Ammon's horn (tissue), 1 donor: Measurements from ENCODE around the gene APMAP.
A peak's percentile ranks its signal among the peaks of the same experiment; 100 is the strongest.
"Not testable (repeated sequence)": the region's sequence is repeated elsewhere in the genome, so short reads cannot be mapped to it uniquely, and the experiment has no call there.

Source experiments
- DNase-seq: peaks from one replicate; pipeline ENCODE4 v3.0.0-alpha.2; 2016; ENCODE audit warnings: low spot score

APMAP gene

DNA sequence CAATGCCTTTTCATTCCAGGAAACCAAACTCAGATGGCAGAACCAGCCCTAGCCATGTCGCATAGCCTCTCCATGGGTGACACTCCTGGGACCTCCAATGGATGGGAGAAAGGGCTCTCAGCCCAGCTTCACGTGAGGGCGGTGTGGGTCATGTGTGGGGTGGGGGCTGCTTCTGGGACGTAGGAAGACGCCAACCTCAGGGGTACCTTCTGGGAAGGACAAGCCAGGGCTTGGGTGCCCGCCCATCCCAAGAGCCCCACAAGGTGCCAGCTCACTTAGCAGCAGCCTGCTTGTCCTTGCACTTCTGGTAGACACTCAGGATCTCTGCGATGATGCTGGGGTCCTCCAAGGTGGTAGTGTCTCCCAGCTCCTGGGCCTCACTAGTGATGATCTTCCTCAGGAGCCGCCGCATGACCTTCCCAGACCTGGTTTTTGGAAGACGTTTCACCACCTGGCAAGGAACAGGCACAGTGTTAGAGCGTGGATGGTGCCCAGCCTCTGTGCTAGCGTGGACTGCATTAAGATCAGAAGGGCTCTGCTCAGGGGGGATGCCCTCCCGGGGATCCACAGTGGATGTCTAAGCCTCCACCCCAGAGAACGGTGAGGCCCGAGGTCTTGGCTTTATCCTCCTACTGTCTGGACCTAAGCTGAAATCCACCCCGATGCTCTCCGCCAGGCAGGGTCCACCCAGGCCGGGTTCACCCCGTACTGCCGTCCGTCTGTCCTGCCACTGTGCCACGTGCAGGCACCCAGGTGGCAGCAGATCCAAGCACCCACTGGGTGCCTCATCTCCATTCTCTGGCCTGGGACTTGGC lies 15.1 kb upstream of the APMAP start:
- DNase-seq, result no peak

DNA sequence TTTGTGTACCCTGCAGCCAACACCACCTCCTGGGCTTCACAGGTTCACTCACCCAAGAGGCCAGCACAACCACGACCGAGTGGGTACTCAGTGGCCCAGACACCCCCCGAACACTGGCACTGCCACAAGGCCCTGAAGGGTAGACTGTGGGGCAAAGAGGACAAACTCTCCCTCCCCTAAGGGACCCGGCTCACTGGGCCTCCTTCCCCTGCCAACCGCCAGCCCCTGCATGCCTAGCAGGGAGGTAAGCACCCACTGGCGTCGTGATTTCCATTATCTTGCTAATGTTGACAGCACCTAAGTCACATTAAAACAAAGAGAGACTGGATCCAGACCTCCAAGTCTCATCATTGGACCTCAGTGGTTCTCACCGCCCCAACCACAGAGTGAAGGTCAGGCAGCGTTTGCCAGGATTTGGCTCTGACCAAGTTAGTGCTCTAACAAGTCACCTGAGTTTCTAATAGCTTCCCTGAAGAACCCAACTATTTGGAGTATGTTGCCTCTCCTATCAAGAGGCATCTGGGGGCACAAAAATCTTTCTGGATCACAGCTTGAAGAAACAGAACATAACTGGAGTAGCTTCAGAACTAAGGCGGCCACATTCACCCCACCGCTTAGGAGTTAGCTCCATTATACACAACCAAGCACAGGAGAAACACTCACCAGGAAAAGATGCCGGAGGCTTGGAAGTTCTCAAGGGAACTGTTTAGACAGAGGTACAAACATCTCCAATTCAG lies 14.0 kb upstream of the APMAP start:
- DNase-seq, result no peak

DNA sequence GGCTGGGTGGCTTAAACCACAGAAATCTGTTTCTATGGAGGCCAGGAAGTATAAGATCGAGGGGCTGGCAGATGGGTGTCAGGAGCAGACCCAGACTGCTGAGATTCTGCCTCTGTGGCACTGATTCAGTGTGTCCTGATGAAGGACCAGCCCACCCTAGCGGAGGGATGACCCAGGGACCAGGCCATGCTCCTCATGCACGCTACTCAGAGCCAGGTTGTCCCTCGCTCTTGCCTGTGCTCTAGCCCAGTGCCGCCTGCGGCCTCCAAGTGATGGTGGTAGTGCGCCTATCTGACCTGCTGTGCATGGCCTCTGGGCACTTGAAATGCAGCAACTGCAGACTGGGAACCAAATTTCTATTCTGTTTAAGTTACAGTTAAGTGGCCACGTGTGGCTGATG lies 13.1 kb upstream of the APMAP start:
- no peak for DNase-seq

GRCh38 chr20:25005220-25005619 lies 12.7 kb upstream of the APMAP start:
- DNase-seq, result peak; percentile 67

DNA sequence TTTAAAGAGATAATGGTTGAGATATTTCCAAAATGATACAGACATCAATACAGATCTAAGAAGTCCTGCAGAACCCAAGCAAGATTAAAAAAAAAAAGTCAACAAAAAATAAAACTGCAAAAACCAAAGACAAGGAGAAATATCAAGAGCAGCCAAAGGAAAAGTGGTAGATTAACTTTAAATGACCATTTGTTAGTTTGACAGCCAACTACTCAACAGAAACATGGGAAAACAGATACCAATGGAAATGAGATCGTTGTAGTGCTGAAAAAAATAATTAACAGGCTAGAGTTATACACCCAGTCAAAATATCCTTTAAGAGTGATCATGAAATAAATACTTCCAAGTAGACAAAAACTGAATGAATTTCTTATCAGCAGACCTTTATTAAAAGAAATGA lies 10.5 kb upstream of the APMAP start:
- DNase-seq, result no peak

GRCh38 chr20:25001323-25001722 lies 8.8 kb upstream of the APMAP start:
- not testable (repeated sequence) for DNase-seq

- peak; percentile 73 for DNase-seq
Observed at GRCh38 chr20:25000268-25000801, 7.8 kb upstream of the APMAP start.

DNA sequence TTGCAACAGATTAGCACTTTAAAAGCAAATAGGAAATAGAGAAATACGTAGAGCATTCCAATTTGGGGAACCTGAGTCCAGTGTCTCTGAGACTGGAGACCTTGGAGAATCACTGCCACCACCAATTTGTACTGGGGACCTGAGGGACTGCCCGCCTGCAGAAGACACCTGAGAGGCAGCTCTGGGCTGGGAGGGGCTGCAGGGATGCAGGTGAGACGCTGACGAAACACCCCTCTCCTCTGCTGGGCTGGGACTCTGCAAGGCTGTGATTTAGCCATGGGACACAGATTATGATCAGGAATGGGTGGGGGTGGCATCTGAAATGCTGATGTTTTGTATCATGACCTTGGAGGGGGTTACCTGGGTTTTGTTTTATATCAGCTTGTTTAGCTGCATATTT lies 7.0 kb upstream of the APMAP start:
- DNase-seq, result no peak

DNA sequence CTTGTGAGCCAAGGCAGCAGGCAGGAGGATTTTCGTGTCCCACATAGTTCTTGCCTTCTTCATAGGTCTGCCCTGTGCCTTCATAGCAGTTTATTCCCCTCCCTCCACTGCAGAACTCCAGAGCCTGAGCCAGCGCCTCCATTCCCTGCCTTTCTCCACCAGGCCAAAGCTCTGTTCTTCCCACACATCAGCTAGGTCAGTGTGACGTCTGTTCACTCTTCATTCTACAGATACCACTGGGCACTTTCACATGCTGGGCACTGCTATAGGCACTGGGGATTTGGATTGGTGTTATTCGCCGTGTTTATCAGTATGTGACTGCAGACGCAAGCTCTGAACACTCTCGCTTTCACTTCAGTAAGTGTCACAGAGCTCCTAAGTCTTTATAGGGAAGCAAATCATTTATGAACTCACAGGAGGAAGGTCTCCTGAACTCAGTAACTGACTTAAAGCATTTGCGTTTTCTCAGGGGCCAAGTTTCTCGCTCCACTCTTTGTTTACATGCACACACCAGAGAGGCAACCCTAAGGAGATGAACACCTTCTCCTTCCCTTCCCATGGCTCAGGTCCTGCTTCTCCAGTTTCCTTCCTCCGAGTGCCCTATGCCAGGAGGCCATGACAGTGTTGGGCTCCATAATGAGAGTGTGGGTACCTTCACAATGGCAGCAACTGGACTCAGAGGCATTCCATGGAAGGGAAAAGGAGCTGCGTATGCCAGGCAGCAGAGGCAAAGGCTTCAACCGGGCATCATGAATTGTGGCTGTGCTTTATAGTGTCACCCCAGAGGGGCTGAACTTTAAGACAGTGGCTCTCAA lies 6.3 kb upstream of the APMAP start:
- DNase-seq, result no peak

GRCh38 chr20:24998121-24998520 lies 5.6 kb upstream of the APMAP start:
- no peak for DNase-seq

- DNase-seq, result no peak
Observed at GRCh38 chr20:24996449-24997377, 4.2 kb upstream of the APMAP start.

DNA sequence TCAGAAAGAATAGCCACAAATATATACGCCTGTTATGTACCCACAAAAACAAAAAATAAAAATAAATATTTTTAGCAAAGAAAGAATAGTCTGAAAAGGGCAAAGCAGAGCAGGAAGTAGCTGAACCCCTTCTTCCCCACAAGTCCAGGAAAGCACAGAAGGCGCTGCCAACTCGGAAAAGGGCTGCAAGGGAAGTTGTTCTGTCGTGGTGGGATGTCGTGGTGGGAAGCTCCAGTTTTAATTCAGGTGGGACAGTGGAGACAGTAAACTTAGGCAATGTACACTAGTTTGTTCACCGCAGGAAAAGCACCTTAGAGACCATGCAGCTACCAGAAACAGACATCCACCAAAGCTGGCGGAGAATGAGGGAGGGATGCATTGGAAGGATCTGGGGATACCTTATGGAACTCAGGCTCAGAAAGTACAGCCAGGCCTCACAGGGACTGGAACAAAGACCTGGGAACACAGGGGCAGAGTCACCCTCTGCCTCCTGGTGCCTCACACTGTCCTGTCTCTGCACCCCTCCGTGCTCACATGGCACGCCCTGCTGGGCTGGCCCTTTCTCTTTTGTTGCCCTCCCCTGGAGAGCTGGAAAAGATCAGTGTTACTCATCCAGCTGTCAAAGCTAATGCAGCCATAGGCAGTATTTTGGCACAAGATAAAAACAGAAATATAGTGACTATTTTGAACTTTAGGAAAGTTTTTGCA lies 3.3 kb upstream of the APMAP start:
- DNase-seq, result no peak

- DNase-seq, result peak; percentile 93
Observed at GRCh38 chr20:24994470-24995368, 2.2 kb upstream of the APMAP start.

DNA sequence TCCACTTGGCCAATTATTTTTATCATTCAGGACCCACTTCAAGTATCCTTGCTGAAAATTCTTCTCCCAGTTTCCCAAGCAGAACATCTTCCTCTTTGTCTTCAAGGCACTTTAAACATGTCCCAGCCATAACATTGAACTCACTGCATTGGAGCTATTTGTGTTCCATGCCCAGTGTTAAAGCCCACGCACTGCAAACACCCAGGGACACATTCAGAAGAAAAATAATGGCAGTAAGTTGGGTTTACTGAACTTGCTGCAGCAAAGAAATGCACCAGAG lies 1.6 kb upstream of the APMAP start:
- no peak for DNase-seq

DNA sequence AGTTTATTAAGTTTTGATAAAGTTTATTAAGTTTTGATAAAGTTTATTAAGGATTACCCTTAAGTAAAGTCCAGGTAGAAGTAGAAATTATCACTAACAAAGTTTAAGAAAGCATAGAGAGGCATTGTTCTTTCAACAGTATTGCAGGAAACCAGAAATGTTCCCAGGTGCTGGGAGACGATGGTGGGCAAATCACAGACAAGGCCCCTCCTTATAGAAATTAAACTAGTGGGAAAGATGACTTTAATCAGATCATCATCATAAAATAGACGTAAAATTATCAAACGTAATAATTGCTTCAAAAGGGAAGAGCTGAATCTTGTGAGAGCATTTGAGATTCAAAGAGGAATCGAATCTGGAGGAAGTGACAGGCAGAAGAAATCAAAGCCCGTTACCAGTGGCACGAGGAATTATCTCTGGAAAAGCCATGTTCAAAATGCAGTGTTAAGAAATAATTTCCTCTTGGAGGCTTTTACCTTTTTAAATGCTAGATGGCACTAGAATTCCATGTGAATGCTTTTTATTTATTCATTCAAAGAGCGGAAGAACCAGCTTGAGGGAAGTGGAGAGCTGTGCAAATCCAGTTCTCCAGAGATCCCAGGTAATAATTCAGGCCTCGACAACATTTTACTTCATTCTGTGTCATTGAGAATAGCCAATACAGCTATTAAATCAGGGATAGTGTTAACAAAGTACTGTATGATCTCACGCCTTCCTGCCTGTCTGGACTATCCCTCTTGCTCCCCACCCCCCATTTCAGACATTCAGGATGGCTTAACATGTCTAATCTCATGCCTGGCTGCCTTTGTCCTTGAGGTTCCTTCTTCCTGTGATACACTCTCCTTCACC lies 1.0 kb upstream of the APMAP start:
- peak; percentile 49 for DNase-seq

DNA sequence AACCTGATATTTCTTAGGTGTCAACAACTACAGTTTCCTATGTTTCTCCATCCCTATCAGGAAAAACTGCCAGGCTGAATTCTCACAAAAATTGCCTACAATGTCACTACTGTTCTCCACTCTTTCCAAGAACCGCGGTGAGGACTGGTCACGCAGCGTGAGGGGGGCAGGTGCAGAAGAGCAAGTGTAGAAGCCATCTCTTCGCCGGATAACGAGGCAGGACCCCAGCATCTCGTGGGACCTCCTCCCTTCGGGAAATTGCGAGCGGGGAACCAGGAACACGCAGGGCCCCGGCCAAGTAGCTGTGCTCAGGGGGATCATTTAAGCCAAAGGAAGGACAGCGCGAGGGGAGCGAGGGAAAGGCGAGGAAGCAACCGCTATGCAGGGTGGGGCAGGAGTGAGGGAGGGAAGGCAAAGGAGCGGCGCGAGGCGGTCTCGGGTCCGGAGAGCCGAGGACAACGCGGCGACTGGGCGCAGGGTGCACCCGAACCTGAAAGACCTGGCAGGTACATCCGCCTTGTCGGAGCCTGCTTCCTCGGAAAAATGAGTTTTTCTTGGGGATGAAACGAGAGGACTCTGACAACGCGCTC lies 559 bp downstream of the APMAP start:
- no peak for DNase-seq

- DNase-seq, result no peak
Observed at GRCh38 chr20:24990810-24991252, 1.7 kb downstream of the APMAP start.

DNA sequence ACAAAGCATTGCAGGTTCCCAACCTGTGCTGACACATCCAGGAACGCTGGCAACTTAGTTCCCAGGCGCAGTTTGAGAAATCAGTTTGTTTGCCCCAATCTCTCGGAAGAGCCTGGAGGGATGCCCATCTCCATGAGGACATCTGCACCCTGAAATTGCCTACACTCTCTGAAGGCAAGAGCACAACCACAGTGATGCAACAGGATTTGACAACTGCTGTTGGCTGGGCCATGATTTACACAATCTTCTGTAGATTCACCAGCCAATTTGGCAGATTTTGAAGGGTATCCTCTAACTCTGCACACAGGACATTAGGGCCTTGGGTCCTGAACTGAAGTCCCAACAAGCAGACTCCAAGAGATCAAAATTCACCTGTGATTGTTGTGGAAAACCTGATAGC lies 3.4 kb downstream of the APMAP start:
- DNase-seq, result peak; percentile 60
